SK-N-SH treated with all-trans-retinoic acid at 6 μM for 48 hours (cell line): ENCODE measurements around the gene PTTG2.

Experiments
- ATAC-seq: fragments of 200-7000 bp; cut with Tn5 transposase; 3 replicates; pipeline ENCODE4 v1.9.1; 2020; ENCODE audit warnings: mild to moderate bottlenecking, moderate library complexity
- BACH2 ChIP-seq: fragments of 250-450 bp; sonication (Bioruptor Pico); IDR thresholded peaks from 2 replicates; pipeline ENCODE4 v1.9.0; 2021; ENCODE audit warnings: mild to moderate bottlenecking, borderline replicate concordance
- CREB5 ChIP-seq: fragments of 250-450 bp; sonication (Bioruptor Pico); IDR thresholded peaks from 2 replicates; pipeline ENCODE4 v1.5.1; 2020; ENCODE audit warnings: low read depth, mild to moderate bottlenecking, moderate library complexity
- CSDC2 ChIP-seq: fragments of 250-450 bp; sonication (Bioruptor Pico); IDR thresholded peaks from 2 replicates; pipeline ENCODE4 v1.5.0; 2020; ENCODE audit warnings: mild to moderate bottlenecking, moderate library complexity
- ESRRG ChIP-seq: fragments of 250-450 bp; sonication (Bioruptor Pico); IDR thresholded peaks from 2 replicates; pipeline ENCODE4 v1.6.1; 2021; ENCODE audit warnings: mild to moderate bottlenecking
- GLIS3 ChIP-seq: fragments of 250-450 bp; sonication (Bioruptor Pico); IDR thresholded peaks from 2 replicates; pipeline ENCODE4 v1.5.0; 2020; ENCODE audit warnings: mild to moderate bottlenecking, moderate library complexity
- ISL1 ChIP-seq: fragments of 250-450 bp; sonication (Bioruptor Pico); IDR thresholded peaks from 2 replicates; pipeline ENCODE4 v2.1.2; 2022; ENCODE audit warnings: mild to moderate bottlenecking, moderate library complexity
- OSR1 ChIP-seq: fragments of 250-450 bp; sonication (Bioruptor Pico); IDR thresholded peaks from 2 replicates; pipeline ENCODE4 v1.8.0; 2022; ENCODE audit warnings: moderate library complexity, mild to moderate bottlenecking, inconsistent platforms
- PATZ1 ChIP-seq: fragments of 250-450 bp; sonication (Bioruptor Pico); IDR thresholded peaks from 2 replicates; pipeline ENCODE4 v1.8.0; 2020; ENCODE audit warnings: mild to moderate bottlenecking, moderate library complexity, borderline replicate concordance
- POU6F1 ChIP-seq: fragments of 250-450 bp; sonication (Bioruptor Pico); IDR thresholded peaks from 2 replicates; pipeline ENCODE4 v1.8.0; 2021; ENCODE audit warnings: low read depth, mild to moderate bottlenecking, moderate library complexity, borderline replicate concordance
- PPARA ChIP-seq: fragments of 250-450 bp; sonication (Bioruptor Pico); IDR thresholded peaks from 2 replicates; pipeline ENCODE4 v1.5.0; 2020; ENCODE audit warnings: mild to moderate bottlenecking, borderline replicate concordance
- RARB ChIP-seq: fragments of 250-450 bp; sonication (Bioruptor Pico); IDR thresholded peaks from 2 replicates; pipeline ENCODE4 v1.8.0; 2021; ENCODE audit warnings: mild to moderate bottlenecking, moderate library complexity
- SNAI2 ChIP-seq: fragments of 250-450 bp; sonication (Bioruptor Pico); IDR thresholded peaks from 2 replicates; pipeline ENCODE4 v1.5.0; 2020; ENCODE audit warnings: mild to moderate bottlenecking, moderate library complexity
- TCF4 ChIP-seq: fragments of 250-450 bp; sonication (Bioruptor Pico); IDR thresholded peaks from 2 replicates; pipeline ENCODE4 v1.8.0; 2021; ENCODE audit warnings: mild to moderate bottlenecking, moderate library complexity, borderline replicate concordance
- TOX ChIP-seq: fragments of 250-450 bp; sonication (Bioruptor Pico); IDR thresholded peaks from 2 replicates; pipeline ENCODE4 v1.8.0; 2021; ENCODE audit warnings: mild to moderate bottlenecking, moderate library complexity, borderline replicate concordance
- TSHZ2 ChIP-seq: fragments of 250-450 bp; sonication (Bioruptor Pico); IDR thresholded peaks from 2 replicates; pipeline ENCODE4 v1.5.0; 2020; ENCODE audit warnings: mild to moderate bottlenecking, moderate library complexity
- ZC3H10 ChIP-seq: fragments of 250-450 bp; sonication (Bioruptor Pico); IDR thresholded peaks from 2 replicates; pipeline ENCODE4 v1.5.1; 2021; ENCODE audit warnings: mild to moderate bottlenecking, moderate library complexity
- ZFP3 ChIP-seq: fragments of 250-450 bp; sonication (Bioruptor Pico); IDR thresholded peaks from 2 replicates; pipeline ENCODE4 v1.5.0; 2020; ENCODE audit warnings: mild to moderate bottlenecking, moderate library complexity
- ZFP30 ChIP-seq: fragments of 450-650 bp; formaldehyde crosslinking; IDR thresholded peaks from 2 replicates; pipeline ENCODE4 v1.5.0; 2022; ENCODE audit warnings: mild to moderate bottlenecking, moderate library complexity
- ZNF565 ChIP-seq: fragments of 450-650 bp; formaldehyde crosslinking; conservative IDR thresholded peaks from 2 replicates; pipeline ENCODE4 v1.5.0; 2020; ENCODE audit warnings: low read depth, mild to moderate bottlenecking, moderate library complexity
- ZNF70 ChIP-seq: fragments of 450-650 bp; formaldehyde crosslinking; IDR thresholded peaks from 2 replicates; pipeline ENCODE4 v1.5.0; 2020; ENCODE audit warnings: mild to moderate bottlenecking, moderate library complexity
- ZNF8 ChIP-seq: fragments of 450-650 bp; formaldehyde crosslinking; IDR thresholded peaks from 2 replicates; pipeline ENCODE4 v1.5.0; 2020; ENCODE audit warnings: mild to moderate bottlenecking, moderate library complexity

The PTTG2 gene

GRCh38 chr4:37999965-38000364 lies 39.8 kb downstream of the PTTG2 start:
- TF ChIP-seq TSHZ2 (no peak), ZNF70 (CRISPR knock-in tag) (no peak), ZFP3 (no peak), ZFP30 (CRISPR knock-in tag) (no peak), ZC3H10 (no peak)

GRCh38 chr4:38001927-38002326 lies 41.7 kb downstream of the PTTG2 start:
- no peak for TF ChIP-seq ISL1 (CRISPR knock-in tag)
- TF ChIP-seq ZNF8 (CRISPR knock-in tag): no peak
- no peak for TF ChIP-seq TOX
- no peak for TF ChIP-seq TCF4
- no peak for TF ChIP-seq ZNF70 (CRISPR knock-in tag)
- no peak for TF ChIP-seq ZNF565 (CRISPR knock-in tag)
- no peak for TF ChIP-seq GLIS3 (CRISPR knock-in tag)
- no peak for TF ChIP-seq OSR1
- TF ChIP-seq ESRRG (CRISPR knock-in tag): no peak
- TF ChIP-seq, all 23 proteins: peak for 0
- ATAC-seq: no peak

More at GRCh38 chr4:37999965-38000364, 39.8 kb downstream of the PTTG2 start:
- no peak for ATAC-seq

- peak; percentile 57 for ATAC-seq
- TF ChIP-seq ZNF565 (CRISPR knock-in tag) (no peak), RARB (no peak), CREB5 (CRISPR knock-in tag) (peak; percentile 70), PATZ1 (CRISPR knock-in tag) (peak; percentile 67), BACH2 (CRISPR knock-in tag) (no peak), ZC3H10 (no peak), GLIS3 (CRISPR knock-in tag) (no peak), ZNF70 (CRISPR knock-in tag) (no peak), SNAI2 (CRISPR knock-in tag) (peak; percentile 92), ISL1 (CRISPR knock-in tag) (peak; percentile 87), TSHZ2 (0 out of 2 replicates have a peak, but pooled peaks have one; percentile 24), TCF4 (no peak), ZFP30 (CRISPR knock-in tag) (no peak), POU6F1 (no peak), ZNF8 (CRISPR knock-in tag) (peak; percentile 24; the same call in 1 of the 2 replicates), TOX (no peak), PPARA (CRISPR knock-in tag) (no peak), OSR1 (0 out of 2 replicates have a peak, but pooled peaks have one; percentile 72), ESRRG (CRISPR knock-in tag) (no peak), ZFP3 (peak; percentile 67; the same call in 1 of the 2 replicates), CSDC2 (CRISPR knock-in tag) (peak; percentile 98)
- TF ChIP-seq, all 23 proteins: peak for 9
Measured at GRCh38 chr4:38002451-38003071, 42.4 kb downstream of the PTTG2 start.
